HepG2 (cell line): Measurements from ENCODE around the gene C16orf89. TPM values are rescaled to one million over a fixed set of nuclear protein-coding genes. Genes with fewer than 3 reads are reported as not detected.

ENCODE experiments used
- CBX2 ChIP-seq, 2 experiments: fragments of 200-600 bp in 1 of 2; sonication (generic); formaldehyde crosslinking in 1 of 2; IDR thresholded peaks; 2 replicates each; pipeline versions ENCODE4 v1.7.0 to v1.8.1; 2018 to 2022; ENCODE audit warnings: low read depth in 2 of 2, low read length in 1 of 2, mild to moderate bottlenecking in 1 of 2, missing genetic modification reagents in 1 of 2
- ELF4 ChIP-seq: sonication (generic); formaldehyde crosslinking; IDR thresholded peaks from 2 replicates; pipeline ENCODE4 v1.5.0; 2020; ENCODE audit warnings: missing genetic modification reagents, mild to moderate bottlenecking, moderate library complexity, borderline replicate concordance
- FOSL1 ChIP-seq: sonication (generic); formaldehyde crosslinking; IDR thresholded peaks from 2 replicates; pipeline ENCODE4 v1.9.0; 2021; ENCODE audit warnings: missing genetic modification reagents, borderline replicate concordance
- FOXA3 ChIP-seq: IDR thresholded peaks from 2 replicates; pipeline ENCODE4 v1.6.1; 2016; ENCODE audit warnings: missing genetic modification reagents, missing compliant biosample characterization
- GATAD2A ChIP-seq: IDR thresholded peaks from 2 replicates; pipeline ENCODE4 v1.6.1; 2016
- HHEX ChIP-seq: IDR thresholded peaks from 2 replicates; pipeline ENCODE4 v1.6.1; 2016; ENCODE audit warnings: control low read depth
- NR2C2 ChIP-seq: sonication (generic); formaldehyde crosslinking; IDR thresholded peaks from 2 replicates; pipeline ENCODE4 v1.4.0; 2020; ENCODE audit warnings: missing genetic modification reagents, mild to moderate bottlenecking, moderate library complexity, borderline replicate concordance
- POLR2AphosphoS5 ChIP-seq: IDR thresholded peaks from 2 replicates; pipeline ENCODE4 v1.6.1; 2012; ENCODE audit warnings: low read depth, low read length
- REPIN1 ChIP-seq: sonication (generic); formaldehyde crosslinking; IDR thresholded peaks from 2 replicates; pipeline ENCODE4 v1.8.0; 2022; ENCODE audit warnings: missing genetic modification reagents, low read depth, mild to moderate bottlenecking, borderline replicate concordance
- SRSF4 ChIP-seq: fragments of 200-400 bp; formaldehyde crosslinking; IDR thresholded peaks from one replicate; pipeline ENCODE4 v1.6.1; 2018; ENCODE audit warnings: mild to moderate bottlenecking, low read depth, low read length, moderate library complexity; ENCODE audit not compliant: poor library complexity, severe bottlenecking
- TGIF2 ChIP-seq: IDR thresholded peaks from 2 replicates; pipeline ENCODE4 v1.6.1; 2016; ENCODE audit warnings: control low read depth, missing compliant biosample characterization
- ZKSCAN1 ChIP-seq: fragments of 150-350 bp; IDR thresholded peaks from 2 replicates; pipeline ENCODE4 v1.6.1; 2014; ENCODE audit warnings: low read length
- ZNF274 ChIP-seq: sonication (generic); formaldehyde crosslinking; IDR thresholded peaks from 2 replicates; pipeline ENCODE4 v1.5.1; 2020; ENCODE audit warnings: mild to moderate bottlenecking, missing genetic modification reagents
- ZNF772 ChIP-seq: sonication (generic); formaldehyde crosslinking; IDR thresholded peaks from 2 replicates; pipeline ENCODE4 v1.5.0; 2020; ENCODE audit warnings: mild to moderate bottlenecking, missing genetic modification reagents
- polyA plus RNA-seq, 8 experiments: library from polyadenylated mRNA; depleted of rRNA in 3 of 8; stranded (reverse) in 7 of 8; unstranded in 1 of 8; fragments of >200 nt; fragmentation: Illumina TruSeq in 4 of 8; extraction: Trizol in 4 of 8; gene quantifications; 2 replicates each; pipeline versions ENCODE4 v1.2.1 to v1.2.3, GENCODE V29; 2011 to 2016; ENCODE audit warnings: low read depth in 4 of 8, missing spikeins in 1 of 8, mixed read lengths in 1 of 8; ENCODE audit not compliant: insufficient read depth in 1 of 8
- total RNA-seq, 5 experiments: library from RNA; depleted of rRNA; stranded (reverse); fragments of >200 nt; fragmentation: Illumina TruSeq; extraction: Trizol; gene quantifications; 2 replicates each; pipeline ENCODE4 v1.2.3, GENCODE V29; 2016; ENCODE audit warnings: low read depth in 1 of 5
- TF ChIP-seq, protein P1 (sequence below): sonication (generic); formaldehyde crosslinking; conservative IDR thresholded peaks from 2 replicates; pipeline ENCODE4 v1.4.0; 2020; ENCODE audit warnings: missing genetic modification reagents
- TF ChIP-seq, protein P2 (sequence below): sonication (generic); formaldehyde crosslinking; IDR thresholded peaks from 2 replicates; pipeline ENCODE4 v1.5.0; 2020; ENCODE audit warnings: mild to moderate bottlenecking, missing genetic modification reagents, moderate library complexity
- TF ChIP-seq, protein P3 (sequence below), 2 experiments: IDR thresholded peaks; 2 replicates each; pipeline ENCODE4 v1.6.1; 2011 to 2012; ENCODE audit warnings: low read length in 2 of 2, borderline replicate concordance in 1 of 2, low read depth in 1 of 2, mild to moderate bottlenecking in 1 of 2, moderate library complexity in 1 of 2

Gene C16orf89
- total and polyA plus RNA-seq, 2 of the 13 experiments (the other 11 are each of a cell fraction or from before 2014, with no cell fraction given), result 1.9 to 3.4 TPM

DNA sequence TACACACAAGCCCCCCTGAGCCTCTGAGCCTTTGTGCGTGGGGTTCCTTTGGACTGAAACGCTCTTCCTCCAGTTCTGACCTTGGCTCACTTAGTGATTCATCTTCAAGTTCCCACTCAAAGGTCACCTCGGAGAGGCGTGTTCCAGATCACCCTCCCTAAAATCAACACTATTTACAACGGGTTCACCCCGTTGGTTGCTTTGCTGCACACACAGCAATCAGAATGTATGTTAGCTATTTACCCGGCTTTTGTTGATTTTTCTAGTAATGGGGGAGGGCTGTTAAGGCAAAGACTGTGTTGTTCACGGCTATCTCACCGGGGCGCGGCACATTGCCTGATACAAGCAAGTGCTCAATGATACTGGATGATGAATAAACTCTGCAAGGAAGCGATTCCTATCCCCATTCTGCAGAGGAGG, 33.0 kb downstream of the C16orf89 start (continued):
- TF ChIP-seq FOXA3 (CRISPR knock-in tag) (peak; percentile 69), ELF4 (CRISPR knock-in tag) (no peak), NR2C2 (no peak), HHEX (CRISPR knock-in tag) (0 out of 2 replicates have a peak, but pooled peaks have one; percentile 24), POLR2AphosphoS5 (peak; percentile 33; the same call in 1 of the 2 replicates), REPIN1 (CRISPR knock-in tag) (0 out of 2 replicates have a peak, but pooled peaks have one; percentile 20), CBX2 (IDR thresholded peaks at IDR 0.05; ENCODE audit: low read depth, low read length) (no peak), CBX2 (CRISPR knock-in tag; IDR thresholded peaks at IDR 0.05; ENCODE audit: low read depth) (no peak), SRSF4 (no peak), FOSL1 (CRISPR knock-in tag) (peak; percentile 66; the same call in 1 of the 2 replicates), GATAD2A (CRISPR knock-in tag) (peak; percentile 8; the same call in 1 of the 2 replicates), TGIF2 (CRISPR knock-in tag) (peak; percentile 48), ZNF772 (CRISPR knock-in tag) (no peak), ZNF274 (CRISPR knock-in tag) (no peak), ZKSCAN1 (peak; percentile 34; the same call in 1 of the 2 replicates)
- TF ChIP-seq, protein P1, sequence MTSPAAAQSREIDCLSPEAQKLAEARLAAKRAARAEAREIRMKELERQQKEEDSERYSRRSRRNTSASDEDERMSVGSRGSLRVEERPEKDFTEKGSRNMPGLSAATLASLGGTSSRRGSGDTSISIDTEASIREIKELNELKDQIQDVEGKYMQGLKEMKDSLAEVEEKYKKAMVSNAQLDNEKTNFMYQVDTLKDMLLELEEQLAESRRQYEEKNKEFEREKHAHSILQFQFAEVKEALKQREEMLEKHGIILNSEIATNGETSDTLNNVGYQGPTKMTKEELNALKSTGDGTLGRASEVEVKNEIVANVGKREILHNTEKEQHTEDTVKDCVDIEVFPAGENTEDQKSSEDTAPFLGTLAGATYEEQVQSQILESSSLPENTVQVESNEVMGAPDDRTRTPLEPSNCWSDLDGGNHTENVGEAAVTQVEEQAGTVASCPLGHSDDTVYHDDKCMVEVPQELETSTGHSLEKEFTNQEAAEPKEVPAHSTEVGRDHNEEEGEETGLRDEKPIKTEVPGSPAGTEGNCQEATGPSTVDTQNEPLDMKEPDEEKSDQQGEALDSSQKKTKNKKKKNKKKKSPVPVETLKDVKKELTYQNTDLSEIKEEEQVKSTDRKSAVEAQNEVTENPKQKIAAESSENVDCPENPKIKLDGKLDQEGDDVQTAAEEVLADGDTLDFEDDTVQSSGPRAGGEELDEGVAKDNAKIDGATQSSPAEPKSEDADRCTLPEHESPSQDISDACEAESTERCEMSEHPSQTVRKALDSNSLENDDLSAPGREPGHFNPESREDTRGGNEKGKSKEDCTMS (CRISPR knock-in tag), result no peak
- TF ChIP-seq, protein P2, sequence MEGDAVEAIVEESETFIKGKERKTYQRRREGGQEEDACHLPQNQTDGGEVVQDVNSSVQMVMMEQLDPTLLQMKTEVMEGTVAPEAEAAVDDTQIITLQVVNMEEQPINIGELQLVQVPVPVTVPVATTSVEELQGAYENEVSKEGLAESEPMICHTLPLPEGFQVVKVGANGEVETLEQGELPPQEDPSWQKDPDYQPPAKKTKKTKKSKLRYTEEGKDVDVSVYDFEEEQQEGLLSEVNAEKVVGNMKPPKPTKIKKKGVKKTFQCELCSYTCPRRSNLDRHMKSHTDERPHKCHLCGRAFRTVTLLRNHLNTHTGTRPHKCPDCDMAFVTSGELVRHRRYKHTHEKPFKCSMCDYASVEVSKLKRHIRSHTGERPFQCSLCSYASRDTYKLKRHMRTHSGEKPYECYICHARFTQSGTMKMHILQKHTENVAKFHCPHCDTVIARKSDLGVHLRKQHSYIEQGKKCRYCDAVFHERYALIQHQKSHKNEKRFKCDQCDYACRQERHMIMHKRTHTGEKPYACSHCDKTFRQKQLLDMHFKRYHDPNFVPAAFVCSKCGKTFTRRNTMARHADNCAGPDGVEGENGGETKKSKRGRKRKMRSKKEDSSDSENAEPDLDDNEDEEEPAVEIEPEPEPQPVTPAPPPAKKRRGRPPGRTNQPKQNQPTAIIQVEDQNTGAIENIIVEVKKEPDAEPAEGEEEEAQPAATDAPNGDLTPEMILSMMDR, result no peak
- TF ChIP-seq, protein P3, sequence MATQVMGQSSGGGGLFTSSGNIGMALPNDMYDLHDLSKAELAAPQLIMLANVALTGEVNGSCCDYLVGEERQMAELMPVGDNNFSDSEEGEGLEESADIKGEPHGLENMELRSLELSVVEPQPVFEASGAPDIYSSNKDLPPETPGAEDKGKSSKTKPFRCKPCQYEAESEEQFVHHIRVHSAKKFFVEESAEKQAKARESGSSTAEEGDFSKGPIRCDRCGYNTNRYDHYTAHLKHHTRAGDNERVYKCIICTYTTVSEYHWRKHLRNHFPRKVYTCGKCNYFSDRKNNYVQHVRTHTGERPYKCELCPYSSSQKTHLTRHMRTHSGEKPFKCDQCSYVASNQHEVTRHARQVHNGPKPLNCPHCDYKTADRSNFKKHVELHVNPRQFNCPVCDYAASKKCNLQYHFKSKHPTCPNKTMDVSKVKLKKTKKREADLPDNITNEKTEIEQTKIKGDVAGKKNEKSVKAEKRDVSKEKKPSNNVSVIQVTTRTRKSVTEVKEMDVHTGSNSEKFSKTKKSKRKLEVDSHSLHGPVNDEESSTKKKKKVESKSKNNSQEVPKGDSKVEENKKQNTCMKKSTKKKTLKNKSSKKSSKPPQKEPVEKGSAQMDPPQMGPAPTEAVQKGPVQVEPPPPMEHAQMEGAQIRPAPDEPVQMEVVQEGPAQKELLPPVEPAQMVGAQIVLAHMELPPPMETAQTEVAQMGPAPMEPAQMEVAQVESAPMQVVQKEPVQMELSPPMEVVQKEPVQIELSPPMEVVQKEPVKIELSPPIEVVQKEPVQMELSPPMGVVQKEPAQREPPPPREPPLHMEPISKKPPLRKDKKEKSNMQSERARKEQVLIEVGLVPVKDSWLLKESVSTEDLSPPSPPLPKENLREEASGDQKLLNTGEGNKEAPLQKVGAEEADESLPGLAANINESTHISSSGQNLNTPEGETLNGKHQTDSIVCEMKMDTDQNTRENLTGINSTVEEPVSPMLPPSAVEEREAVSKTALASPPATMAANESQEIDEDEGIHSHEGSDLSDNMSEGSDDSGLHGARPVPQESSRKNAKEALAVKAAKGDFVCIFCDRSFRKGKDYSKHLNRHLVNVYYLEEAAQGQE (IDR thresholded peaks at IDR 0.05; ENCODE audit: borderline replicate concordance in 1 of 2, low read depth in 1 of 2, low read length in 2 of 2), result peak in 1 of 2 experiments; percentile 35; a peak in 1 of 4 replicates
